ENCODE results near the gene PCK2.
"Not testable (repeated sequence)": the region's sequence is repeated elsewhere in the genome, so short reads cannot be mapped to it uniquely, and the experiment has no call there.

The PCK2 gene

GRCh38 chr14:24093901-24094840 lies at the start of gene PCK2:
Gene PCK2 (plus strand): TSS chr14:24094311. CDS start chr14:24094406, 95 bp downstream.
- peak; percentile 94 for DNase-seq (ENCODE audit: extremely low read depth, low read depth)
- no peak for TF ChIP-seq CTCF (IDR thresholded peaks at IDR 0.05; ENCODE audit: low read depth, low read length)

- DNase-seq (ENCODE audit: extremely low read depth, low read depth): not testable (repeated sequence)
These were observed 45.1 kb upstream of the PCK2 start for GRCh38 chr14:24049002-24049401.

GRCh38 chr14:24050753-24051152 lies 43.4 kb upstream of the PCK2 start:
- DNase-seq (ENCODE audit: extremely low read depth, low read depth): not testable (repeated sequence)

- DNase-seq (ENCODE audit: extremely low read depth, low read depth): no peak
These were observed 42.8 kb upstream of the PCK2 start for GRCh38 chr14:24051176-24051788.

GRCh38 chr14:24051789-24052655 lies 42.1 kb upstream of the PCK2 start, which contains the start of gene CARMIL3:
Gene CARMIL3 (plus strand): TSS chr14:24052009. CDS start chr14:24052154, 145 bp downstream.
- TF ChIP-seq CTCF (IDR thresholded peaks at IDR 0.05; ENCODE audit: low read depth, low read length): no peak
- no peak for DNase-seq (ENCODE audit: extremely low read depth, low read depth)

More at GRCh38 chr14:24051176-24051788, 42.8 kb upstream of the PCK2 start:
- TF ChIP-seq CTCF (IDR thresholded peaks at IDR 0.05; ENCODE audit: low read depth, low read length): no peak

- TF ChIP-seq CTCF (IDR thresholded peaks at IDR 0.05; ENCODE audit: low read depth, low read length): no peak
- DNase-seq (ENCODE audit: extremely low read depth, low read depth): no peak
These were observed 41.2 kb upstream of the PCK2 start for GRCh38 chr14:24052656-24053547.

GRCh38 chr14:24053548-24054323 lies 40.4 kb upstream of the PCK2 start:
- no peak for TF ChIP-seq CTCF (IDR thresholded peaks at IDR 0.05; ENCODE audit: low read depth, low read length)
- no peak for DNase-seq (ENCODE audit: extremely low read depth, low read depth)

Measured in AG09319 (cell line).